ENCODE data around the gene HNRNPA2B1.

- TF ChIP-seq CTCF (IDR thresholded peaks at IDR 0.05; ENCODE audit: insufficient read depth, low read length, poor library complexity, severe bottlenecking), result no peak
- TF ChIP-seq EZH2phosphoT487 (conservative IDR thresholded peaks at IDR 0.05; ENCODE audit: low read length), result no peak
These were observed 55.3 kb downstream of the HNRNPA2B1 start for GRCh38 chr7:26145238-26145637.

Data from SU-DHL-6 (cell line).